D721Med (cell line): ENCODE results near the gene KCNA2.
A peak's percentile ranks its signal among the peaks of the same experiment; 100 is the strongest.

Source experiments
- DNase-seq: peaks from one replicate; pipeline ENCODE4 v3.0.0; 2011; ENCODE audit warnings: low spot score; ENCODE audit not compliant: insufficient read length
- FAIRE-seq: peaks from 2 replicates; lab custom pipeline; 2011; peaks lifted over from hg19 to GRCh38; lab: Jason Lieb, UNC
- TF ChIP-seq, protein P1 (sequence below): IDR thresholded peaks from 2 replicates; pipeline ENCODE4 v1.5.1; 2012; ENCODE audit warnings: mild to moderate bottlenecking, control low read depth; ENCODE audit not compliant: insufficient read depth; ENCODE audit errors: missing control alignments

Gene KCNA2

DNA sequence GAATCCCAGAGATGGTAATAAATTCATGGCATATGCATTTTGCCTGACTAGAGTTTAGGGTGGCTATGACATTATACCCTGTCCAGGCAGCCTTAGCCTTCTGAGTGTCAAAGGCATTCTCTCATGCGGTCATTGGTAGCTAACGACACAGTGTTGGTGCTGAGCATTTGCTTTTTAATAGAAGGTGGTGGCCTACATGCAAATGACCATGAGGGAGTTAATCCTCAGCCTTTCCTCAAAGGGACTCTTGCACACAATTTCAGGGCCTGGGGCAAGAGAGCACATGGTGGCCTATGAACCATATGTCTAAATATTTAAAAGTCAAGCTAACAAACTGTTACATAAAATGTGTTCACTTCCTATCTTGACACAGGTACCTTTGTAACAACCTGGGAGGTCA is 56.3 kb downstream of the KCNA2 start:
- TF ChIP-seq, protein P1, sequence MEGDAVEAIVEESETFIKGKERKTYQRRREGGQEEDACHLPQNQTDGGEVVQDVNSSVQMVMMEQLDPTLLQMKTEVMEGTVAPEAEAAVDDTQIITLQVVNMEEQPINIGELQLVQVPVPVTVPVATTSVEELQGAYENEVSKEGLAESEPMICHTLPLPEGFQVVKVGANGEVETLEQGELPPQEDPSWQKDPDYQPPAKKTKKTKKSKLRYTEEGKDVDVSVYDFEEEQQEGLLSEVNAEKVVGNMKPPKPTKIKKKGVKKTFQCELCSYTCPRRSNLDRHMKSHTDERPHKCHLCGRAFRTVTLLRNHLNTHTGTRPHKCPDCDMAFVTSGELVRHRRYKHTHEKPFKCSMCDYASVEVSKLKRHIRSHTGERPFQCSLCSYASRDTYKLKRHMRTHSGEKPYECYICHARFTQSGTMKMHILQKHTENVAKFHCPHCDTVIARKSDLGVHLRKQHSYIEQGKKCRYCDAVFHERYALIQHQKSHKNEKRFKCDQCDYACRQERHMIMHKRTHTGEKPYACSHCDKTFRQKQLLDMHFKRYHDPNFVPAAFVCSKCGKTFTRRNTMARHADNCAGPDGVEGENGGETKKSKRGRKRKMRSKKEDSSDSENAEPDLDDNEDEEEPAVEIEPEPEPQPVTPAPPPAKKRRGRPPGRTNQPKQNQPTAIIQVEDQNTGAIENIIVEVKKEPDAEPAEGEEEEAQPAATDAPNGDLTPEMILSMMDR = no peak
- no peak for FAIRE-seq
- no peak for DNase-seq

DNA sequence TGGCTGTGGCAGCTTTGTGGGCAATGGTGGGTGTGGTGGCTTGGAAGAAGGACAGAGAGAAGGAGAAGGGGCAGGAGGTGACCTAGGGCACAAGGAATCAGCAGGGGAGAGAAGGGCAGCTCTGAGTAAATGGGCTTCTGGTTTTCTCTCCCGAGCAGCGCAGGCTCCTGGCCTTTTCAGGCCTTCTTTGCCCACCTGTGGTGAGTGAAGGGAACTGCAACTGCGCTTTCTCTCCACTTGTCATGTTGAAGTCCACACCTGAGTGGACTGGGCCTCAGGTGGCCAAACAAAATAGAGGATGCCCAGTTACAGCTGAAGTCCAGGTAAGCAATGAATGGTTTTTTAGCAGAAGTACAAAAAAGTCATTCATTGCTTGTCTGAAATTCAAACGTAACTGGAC is 57.8 kb downstream of the KCNA2 start:
- DNase-seq (no peak), FAIRE-seq (no peak)
- TF ChIP-seq, protein P1 = peak; percentile 10

DNA sequence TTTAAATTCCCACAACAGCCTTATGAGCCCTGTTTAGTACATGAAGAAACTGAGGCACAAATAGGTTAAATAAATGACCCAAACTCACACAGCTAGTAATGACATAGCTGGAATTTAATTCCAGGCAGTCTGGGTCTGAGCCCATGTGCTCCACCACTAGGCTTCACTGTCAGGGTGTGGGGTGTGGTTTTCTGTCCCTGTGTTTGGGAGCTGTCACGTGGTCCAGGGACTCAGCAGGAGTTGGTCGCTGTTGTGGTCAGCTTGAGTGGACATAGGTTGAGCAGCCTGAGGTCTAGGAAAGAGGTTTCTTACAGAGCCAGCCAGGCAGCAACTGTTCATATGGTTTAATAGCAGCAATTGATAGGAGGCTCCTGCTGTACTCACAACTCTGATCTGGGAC is 59.1 kb downstream of the KCNA2 start:
- no peak for DNase-seq
- TF ChIP-seq, protein P1 = no peak
- FAIRE-seq = no peak

DNA sequence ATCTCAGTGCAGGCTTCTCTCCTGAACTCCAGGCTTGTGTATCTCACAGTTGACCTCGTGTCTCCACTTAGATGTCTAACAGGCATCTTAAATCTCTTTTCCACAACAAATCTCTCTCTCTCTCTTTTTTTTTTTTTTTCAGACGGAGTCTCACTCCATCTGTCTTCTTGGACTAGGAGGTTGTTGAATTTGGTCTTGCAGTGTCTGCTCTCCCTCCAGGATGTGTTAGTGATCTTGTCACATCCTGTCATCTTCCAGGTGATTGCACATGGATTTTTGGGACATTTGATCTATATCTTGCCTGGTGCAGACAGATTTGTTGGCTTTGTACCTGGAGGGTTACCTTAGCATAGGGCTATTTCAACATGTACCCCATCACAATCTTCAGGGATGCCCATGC is 60.7 kb downstream of the KCNA2 start:
- DNase-seq (no peak), FAIRE-seq (no peak)
- TF ChIP-seq, protein P1 = no peak

DNA sequence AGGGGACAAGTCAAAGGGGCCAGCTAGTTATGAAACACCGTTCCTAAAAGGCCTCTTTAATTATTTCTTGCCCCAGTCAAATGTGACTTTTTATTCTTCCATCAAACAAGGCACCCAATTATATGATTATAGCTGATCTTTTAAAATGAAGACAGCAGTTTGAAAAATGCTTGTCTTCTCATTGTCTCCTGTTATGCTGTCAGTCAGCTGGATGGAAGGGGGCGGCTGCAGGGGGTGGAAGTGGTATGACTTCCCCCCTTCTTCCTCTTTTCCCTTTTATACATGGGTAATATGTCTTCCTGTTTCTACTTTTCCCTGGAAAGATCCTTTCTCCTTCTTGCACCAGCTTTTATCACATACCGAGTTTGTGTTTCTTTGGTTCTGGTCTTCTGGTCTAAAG is 61.4 kb downstream of the KCNA2 start:
- TF ChIP-seq, protein P1 = no peak
- no peak for DNase-seq
- no peak for FAIRE-seq
